Measurements from ENCODE around the gene CERS1. TPM values are rescaled to one million over a fixed set of nuclear protein-coding genes. Genes with fewer than 3 reads are reported as not detected.

Gene CERS1
- total and polyA plus RNA-seq, 4 donors = 0.28 TPM; not detected in 3

DNA sequence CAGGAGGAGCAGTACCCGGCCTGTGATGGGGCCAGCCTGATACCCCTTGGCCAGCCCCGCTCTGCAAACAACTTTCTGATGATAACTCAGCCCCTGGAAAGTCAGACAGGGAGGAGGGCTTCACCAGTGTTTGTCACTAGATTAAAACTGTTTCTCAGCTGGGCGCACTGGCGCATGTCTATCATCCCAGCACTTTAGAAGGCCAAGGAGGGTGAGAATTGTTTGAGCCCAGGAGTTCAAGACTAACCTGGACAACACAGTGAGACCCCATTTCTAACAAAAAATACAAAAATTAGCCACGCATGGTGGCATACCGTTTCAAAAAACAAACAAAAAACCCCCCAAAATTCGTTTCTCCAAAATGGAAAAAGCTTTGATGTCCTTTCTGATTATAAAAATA is 5.5 kb upstream of the CERS1 start:
- H3K9me3 ChIP-seq (ENCODE audit: control insufficient read depth in 4 of 4, low read length in 3 of 4) = no peaks in the 10 kb centered on the region
- TF ChIP-seq FOXA2 (IDR thresholded peaks at IDR 0.05) = no peak
- TF ChIP-seq, protein P1, sequence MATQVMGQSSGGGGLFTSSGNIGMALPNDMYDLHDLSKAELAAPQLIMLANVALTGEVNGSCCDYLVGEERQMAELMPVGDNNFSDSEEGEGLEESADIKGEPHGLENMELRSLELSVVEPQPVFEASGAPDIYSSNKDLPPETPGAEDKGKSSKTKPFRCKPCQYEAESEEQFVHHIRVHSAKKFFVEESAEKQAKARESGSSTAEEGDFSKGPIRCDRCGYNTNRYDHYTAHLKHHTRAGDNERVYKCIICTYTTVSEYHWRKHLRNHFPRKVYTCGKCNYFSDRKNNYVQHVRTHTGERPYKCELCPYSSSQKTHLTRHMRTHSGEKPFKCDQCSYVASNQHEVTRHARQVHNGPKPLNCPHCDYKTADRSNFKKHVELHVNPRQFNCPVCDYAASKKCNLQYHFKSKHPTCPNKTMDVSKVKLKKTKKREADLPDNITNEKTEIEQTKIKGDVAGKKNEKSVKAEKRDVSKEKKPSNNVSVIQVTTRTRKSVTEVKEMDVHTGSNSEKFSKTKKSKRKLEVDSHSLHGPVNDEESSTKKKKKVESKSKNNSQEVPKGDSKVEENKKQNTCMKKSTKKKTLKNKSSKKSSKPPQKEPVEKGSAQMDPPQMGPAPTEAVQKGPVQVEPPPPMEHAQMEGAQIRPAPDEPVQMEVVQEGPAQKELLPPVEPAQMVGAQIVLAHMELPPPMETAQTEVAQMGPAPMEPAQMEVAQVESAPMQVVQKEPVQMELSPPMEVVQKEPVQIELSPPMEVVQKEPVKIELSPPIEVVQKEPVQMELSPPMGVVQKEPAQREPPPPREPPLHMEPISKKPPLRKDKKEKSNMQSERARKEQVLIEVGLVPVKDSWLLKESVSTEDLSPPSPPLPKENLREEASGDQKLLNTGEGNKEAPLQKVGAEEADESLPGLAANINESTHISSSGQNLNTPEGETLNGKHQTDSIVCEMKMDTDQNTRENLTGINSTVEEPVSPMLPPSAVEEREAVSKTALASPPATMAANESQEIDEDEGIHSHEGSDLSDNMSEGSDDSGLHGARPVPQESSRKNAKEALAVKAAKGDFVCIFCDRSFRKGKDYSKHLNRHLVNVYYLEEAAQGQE (IDR thresholded peaks at IDR 0.05) = no peak
- TF ChIP-seq HNF4G (IDR thresholded peaks at IDR 0.05) = no peak
- TF ChIP-seq FOXA1 (IDR thresholded peaks at IDR 0.05) = no peak
- TF ChIP-seq, protein P2, sequence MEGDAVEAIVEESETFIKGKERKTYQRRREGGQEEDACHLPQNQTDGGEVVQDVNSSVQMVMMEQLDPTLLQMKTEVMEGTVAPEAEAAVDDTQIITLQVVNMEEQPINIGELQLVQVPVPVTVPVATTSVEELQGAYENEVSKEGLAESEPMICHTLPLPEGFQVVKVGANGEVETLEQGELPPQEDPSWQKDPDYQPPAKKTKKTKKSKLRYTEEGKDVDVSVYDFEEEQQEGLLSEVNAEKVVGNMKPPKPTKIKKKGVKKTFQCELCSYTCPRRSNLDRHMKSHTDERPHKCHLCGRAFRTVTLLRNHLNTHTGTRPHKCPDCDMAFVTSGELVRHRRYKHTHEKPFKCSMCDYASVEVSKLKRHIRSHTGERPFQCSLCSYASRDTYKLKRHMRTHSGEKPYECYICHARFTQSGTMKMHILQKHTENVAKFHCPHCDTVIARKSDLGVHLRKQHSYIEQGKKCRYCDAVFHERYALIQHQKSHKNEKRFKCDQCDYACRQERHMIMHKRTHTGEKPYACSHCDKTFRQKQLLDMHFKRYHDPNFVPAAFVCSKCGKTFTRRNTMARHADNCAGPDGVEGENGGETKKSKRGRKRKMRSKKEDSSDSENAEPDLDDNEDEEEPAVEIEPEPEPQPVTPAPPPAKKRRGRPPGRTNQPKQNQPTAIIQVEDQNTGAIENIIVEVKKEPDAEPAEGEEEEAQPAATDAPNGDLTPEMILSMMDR (IDR thresholded peaks at IDR 0.05; ENCODE audit: low read depth, low read length, missing input control) = no peak
- TF ChIP-seq, protein P3, sequence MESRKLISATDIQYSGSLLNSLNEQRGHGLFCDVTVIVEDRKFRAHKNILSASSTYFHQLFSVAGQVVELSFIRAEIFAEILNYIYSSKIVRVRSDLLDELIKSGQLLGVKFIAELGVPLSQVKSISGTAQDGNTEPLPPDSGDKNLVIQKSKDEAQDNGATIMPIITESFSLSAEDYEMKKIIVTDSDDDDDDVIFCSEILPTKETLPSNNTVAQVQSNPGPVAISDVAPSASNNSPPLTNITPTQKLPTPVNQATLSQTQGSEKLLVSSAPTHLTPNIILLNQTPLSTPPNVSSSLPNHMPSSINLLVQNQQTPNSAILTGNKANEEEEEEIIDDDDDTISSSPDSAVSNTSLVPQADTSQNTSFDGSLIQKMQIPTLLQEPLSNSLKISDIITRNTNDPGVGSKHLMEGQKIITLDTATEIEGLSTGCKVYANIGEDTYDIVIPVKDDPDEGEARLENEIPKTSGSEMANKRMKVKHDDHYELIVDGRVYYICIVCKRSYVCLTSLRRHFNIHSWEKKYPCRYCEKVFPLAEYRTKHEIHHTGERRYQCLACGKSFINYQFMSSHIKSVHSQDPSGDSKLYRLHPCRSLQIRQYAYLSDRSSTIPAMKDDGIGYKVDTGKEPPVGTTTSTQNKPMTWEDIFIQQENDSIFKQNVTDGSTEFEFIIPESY (IDR thresholded peaks at IDR 0.05) = no peak
- TF ChIP-seq, protein P4, sequence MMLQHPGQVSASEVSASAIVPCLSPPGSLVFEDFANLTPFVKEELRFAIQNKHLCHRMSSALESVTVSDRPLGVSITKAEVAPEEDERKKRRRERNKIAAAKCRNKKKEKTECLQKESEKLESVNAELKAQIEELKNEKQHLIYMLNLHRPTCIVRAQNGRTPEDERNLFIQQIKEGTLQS (IDR thresholded peaks at IDR 0.05) = no peak
- TF ChIP-seq RAD21 (IDR thresholded peaks at IDR 0.05) = no peak
- no peak for TF ChIP-seq GABPA (IDR thresholded peaks at IDR 0.05 in 1 of 2, conservative IDR thresholded peaks at IDR 0.05 in 1 of 2)
- TF ChIP-seq YY1 (IDR thresholded peaks at IDR 0.05) = no peak
- TF ChIP-seq JUND (IDR thresholded peaks at IDR 0.05) = no peak
- TF ChIP-seq SP1 (IDR thresholded peaks at IDR 0.05) = no peak
- TF ChIP-seq TAF1 (conservative IDR thresholded peaks at IDR 0.05) = no peak
- TF ChIP-seq, protein P5, sequence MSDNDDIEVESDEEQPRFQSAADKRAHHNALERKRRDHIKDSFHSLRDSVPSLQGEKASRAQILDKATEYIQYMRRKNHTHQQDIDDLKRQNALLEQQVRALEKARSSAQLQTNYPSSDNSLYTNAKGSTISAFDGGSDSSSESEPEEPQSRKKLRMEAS (IDR thresholded peaks at IDR 0.05) = no peak
- TF ChIP-seq RXRA (IDR thresholded peaks at IDR 0.05) = no peak
- no peak for TF ChIP-seq NR2F2 (IDR thresholded peaks at IDR 0.05)
- TF ChIP-seq HNF4A (conservative IDR thresholded peaks at IDR 0.05) = no peak
- no peak for TF ChIP-seq EGR1 (IDR thresholded peaks at IDR 0.05; ENCODE audit: low read depth in 2 of 2)
- no peaks in the 10 kb centered on the region for H3K27me3 ChIP-seq (ENCODE audit: control insufficient read depth in 4 of 4, insufficient read depth in 4 of 4, low read length in 3 of 4)
- H3K36me3 ChIP-seq (ENCODE audit: control insufficient read depth in 4 of 4, insufficient read depth in 3 of 4, low read depth in 1 of 4, low read length in 3 of 4) = peaks cover under 1 to 59% (median 15%) of the 10 kb centered on the region in 4 donors
- H3K27ac ChIP-seq (ENCODE audit: low read depth in 1 of 2, low read length in 2 of 2) = no peak overlapping the region
- no peak overlapping the region for H3K9ac ChIP-seq (ENCODE audit: low read depth in 1 of 2, low read length in 2 of 2)
- peaks cover 0 to 8% (median under 1%) of the 10 kb centered on the region in 4 donors for H3K4me1 ChIP-seq (ENCODE audit: control insufficient read depth in 4 of 4, insufficient read depth in 4 of 4, low read length in 3 of 4)
- no peak overlapping the region for H3K4me3 ChIP-seq (ENCODE audit: low read depth in 1 of 3, low read length in 3 of 3)
- DNase-seq (ENCODE audit: low spot score) = no peak
- WGBS = 95% methylated on average over 7 of the region's 7 CpGs
